HG03064 (cell line): Measurements from ENCODE around the gene THSD1.

ENCODE experiments used
- ATAC-seq: cut with Tn5 transposase; IDR thresholded peaks from one replicate; pipeline ENCODE4 v1.9.1; 2021; ENCODE audit warnings: low read depth; ENCODE audit not compliant: unreplicated experiment

THSD1 gene, protein sequence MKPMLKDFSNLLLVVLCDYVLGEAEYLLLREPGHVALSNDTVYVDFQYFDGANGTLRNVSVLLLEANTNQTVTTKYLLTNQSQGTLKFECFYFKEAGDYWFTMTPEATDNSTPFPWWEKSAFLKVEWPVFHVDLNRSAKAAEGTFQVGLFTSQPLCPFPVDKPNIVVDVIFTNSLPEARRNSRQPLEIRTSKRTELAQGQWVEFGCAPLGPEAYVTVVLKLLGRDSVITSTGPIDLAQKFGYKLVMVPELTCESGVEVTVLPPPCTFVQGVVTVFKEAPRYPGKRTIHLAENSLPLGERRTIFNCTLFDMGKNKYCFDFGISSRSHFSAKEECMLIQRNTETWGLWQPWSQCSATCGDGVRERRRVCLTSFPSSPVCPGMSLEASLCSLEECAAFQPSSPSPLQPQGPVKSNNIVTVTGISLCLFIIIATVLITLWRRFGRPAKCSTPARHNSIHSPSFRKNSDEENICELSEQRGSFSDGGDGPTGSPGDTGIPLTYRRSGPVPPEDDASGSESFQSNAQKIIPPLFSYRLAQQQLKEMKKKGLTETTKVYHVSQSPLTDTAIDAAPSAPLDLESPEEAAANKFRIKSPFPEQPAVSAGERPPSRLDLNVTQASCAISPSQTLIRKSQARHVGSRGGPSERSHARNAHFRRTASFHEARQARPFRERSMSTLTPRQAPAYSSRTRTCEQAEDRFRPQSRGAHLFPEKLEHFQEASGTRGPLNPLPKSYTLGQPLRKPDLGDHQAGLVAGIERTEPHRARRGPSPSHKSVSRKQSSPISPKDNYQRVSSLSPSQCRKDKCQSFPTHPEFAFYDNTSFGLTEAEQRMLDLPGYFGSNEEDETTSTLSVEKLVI

DNA sequence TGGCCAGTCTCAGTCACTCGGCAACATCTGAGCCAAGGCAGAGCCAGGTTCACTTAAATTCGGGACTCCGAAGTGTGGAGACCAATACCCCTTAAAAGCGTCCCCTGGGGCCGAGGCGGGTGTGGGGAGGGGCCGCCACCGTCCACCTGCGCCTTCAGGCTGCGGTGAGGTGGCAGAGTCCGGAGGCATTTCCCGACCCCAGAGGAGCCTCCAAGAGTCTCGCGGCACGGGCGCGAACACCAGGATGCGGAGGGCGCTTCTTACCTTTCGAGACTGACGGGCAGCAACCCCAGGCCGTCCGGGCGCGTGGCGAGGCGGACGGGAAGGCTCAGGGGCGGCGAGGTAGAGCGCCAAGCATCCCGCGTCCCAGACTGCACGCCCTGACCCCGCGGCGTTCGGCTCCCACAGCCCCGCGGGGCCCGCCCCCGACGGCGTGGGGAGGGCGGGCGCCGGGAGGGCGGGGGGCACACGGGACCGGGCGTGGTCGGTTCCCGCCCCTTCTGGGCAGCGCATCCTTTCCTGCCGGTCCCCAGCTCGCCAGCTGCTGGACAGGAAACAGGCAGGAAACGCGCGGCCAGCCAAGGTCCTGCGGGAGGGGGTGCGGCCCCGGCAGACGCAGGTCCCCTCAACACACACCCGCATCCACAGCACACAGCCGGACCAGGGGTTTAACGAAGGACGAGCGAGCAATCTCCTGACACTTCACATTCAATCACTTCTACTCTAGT is at the start of gene THSD1:
TSS of gene THSD1 (minus strand) at position 406 of the 728 bp plus-strand sequence. CDS start 3,572 bp downstream, outside the sequence.
- no peak for ATAC-seq

GRCh38 chr13:52455677-52456041 is 49.7 kb upstream of the THSD1 start:
- ATAC-seq, result peak; percentile 29

GRCh38 chr13:52454820-52455676 is 49.1 kb upstream of the THSD1 start, which contains the start of gene CKAP2:
CKAP2 (plus strand) TSS chr13:52455478; CDS start chr13:52455557, 79 bp downstream.
- peak; percentile 68 for ATAC-seq

- peak; percentile 33 for ATAC-seq
These were observed 48.5 kb upstream of the THSD1 start for GRCh38 chr13:52454459-52454819.

GRCh38 chr13:52452470-52452869 is 46.5 kb upstream of the THSD1 start:
- no peak for ATAC-seq

DNA sequence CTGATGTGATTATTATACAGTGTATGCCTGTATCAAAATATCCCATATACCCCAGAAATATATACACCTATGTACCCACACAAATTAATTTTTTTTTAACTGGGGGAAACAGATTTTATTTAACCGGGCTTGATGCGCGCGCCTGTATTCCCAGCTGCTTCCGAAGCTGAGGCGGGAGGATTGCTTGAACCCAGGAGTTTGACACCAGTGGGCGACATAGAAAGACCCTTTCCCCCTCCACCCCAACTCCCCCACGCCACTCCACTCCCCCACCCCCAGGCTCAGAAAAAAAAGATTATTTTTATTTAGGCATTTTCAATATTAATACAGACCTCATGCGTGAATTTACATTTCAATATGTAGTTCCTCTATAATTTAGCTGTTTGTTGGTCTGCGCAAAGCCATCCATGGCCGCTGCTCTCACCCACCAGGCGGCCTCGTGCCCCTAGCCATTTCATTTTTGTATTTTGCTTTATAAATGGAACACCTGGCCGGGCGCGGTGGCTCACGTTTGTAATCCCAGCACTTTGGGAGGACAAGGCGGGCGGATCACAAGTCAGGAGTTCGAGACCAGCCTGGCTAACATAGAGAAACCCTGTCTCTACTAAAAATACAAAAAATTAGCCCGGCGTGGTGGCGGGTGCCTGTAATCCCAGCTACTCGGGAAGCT is 45.3 kb upstream of the THSD1 start:
- no peak for ATAC-seq

DNA sequence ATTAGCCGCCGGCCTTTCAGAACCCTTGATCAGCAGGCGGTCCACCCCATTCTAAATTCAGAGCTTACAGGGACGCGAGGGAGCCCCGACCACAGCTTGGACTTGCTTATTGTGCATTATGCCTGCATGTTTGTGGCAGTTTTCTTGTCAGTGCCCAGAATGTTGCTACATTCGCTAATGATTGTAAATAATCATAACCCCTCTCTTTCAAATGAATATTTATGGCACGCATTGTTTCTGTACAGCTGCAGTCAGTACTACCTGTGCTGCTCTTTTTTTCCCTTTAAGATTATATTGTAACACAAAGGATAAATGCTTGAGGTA is 44.8 kb upstream of the THSD1 start:
- ATAC-seq, result no peak

DNA sequence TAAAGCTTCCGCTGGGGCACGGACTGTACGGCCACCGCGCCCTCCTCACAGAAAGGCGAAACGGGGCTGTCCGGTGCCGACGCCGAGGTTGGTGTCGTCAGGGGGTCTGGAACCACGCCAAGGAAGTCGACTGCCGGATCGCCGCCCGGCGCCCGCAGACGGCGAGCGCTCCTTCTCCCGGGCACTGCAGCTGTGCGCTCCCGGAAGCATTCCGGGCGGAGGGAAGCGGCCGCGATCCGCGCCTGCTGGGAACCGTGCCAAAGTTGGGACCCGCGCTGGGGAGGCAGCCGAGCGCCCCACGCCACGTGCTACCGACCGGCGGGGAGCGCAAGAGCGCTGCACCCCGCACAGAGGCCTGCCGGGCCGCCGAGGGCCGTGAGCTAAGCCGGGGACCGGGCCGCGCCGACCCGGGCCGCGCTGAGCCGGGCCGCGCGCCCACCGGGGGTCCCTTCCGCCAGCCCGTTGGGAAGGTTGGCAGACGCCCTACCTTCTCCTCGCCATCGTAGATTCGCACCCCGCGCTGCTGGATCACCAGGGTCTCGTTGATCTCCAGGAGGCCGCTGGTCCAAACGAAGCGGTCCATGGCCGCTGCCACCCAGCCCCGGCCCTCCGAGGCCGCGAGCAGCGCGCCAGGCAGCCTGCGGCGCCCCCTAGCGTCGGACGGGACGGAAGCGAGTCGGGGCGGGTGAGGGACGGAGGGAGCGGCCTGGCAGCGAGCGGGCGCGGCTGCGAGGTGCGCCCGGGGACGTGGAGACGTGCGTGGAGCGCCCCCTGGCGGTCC is 44.2 kb upstream of the THSD1 start, which contains the start of gene VPS36:
TSS of gene VPS36 (minus strand) at position 623 of the 781 bp plus-strand sequence. CDS start at position 583, 40 bp downstream.
- peak; percentile 56 for ATAC-seq

- ATAC-seq, result no peak
These were observed 43.5 kb upstream of the THSD1 start for GRCh38 chr13:52449331-52450011.

DNA sequence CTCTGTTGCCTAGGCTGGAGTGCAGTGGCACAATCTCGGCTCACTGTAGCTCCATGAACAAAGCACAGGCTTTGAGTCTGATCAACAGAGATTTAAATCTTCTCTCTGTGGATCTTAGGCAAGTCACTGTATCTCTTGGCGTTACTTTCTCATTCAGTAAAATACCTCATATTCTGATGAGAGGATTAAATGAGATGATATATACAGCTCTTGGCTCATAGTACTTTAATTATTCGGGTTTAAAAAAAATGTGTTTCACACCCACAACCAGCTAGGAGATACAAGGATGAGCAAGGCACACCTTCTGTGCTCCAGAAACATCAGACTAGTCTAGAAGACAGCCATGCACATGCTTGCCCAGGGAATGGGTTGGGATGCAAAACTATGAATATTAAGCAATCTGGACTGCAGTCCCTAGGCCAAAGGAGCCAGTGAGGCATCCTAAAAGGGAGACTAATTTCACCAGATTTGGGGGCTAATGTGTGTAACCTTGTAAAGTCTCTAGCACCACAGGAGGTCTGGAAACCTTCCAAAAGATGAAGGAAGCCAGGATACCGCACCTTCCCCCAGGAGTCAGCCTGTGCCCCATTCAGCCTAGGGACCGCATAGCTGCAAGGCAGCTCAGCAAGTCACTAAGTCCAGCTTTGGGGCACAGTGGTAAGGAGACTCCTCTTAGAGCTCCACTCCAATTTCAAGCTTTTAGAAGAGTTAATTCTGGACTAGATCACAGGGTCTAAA is 42.0 kb upstream of the THSD1 start:
- no peak for ATAC-seq

GRCh38 chr13:52447354-52447753 is 41.4 kb upstream of the THSD1 start:
- ATAC-seq, result no peak

DNA sequence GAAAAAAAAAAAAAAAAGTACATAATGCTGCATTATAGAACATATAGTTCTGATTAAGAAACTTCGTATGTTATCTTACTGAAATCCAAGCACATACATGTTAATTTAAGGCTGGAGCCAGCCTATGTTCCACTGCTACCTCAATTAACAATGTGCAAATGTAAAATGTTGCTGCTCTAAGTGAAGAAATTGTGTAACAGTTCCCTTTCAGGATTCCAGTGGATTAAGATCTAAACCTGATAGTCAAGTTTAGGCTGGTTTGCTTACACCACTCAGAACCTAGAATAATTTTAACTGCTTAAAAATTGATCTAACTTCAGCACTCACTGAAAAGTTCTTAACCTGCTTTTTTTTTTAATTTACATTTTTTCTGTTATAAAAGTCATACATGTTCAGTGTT is 40.3 kb upstream of the THSD1 start:
- no peak for ATAC-seq

GRCh38 chr13:52432456-52432855 is 26.5 kb upstream of the THSD1 start:
- no peak for ATAC-seq

GRCh38 chr13:52428295-52428694 is 22.3 kb upstream of the THSD1 start:
- no peak for ATAC-seq

DNA sequence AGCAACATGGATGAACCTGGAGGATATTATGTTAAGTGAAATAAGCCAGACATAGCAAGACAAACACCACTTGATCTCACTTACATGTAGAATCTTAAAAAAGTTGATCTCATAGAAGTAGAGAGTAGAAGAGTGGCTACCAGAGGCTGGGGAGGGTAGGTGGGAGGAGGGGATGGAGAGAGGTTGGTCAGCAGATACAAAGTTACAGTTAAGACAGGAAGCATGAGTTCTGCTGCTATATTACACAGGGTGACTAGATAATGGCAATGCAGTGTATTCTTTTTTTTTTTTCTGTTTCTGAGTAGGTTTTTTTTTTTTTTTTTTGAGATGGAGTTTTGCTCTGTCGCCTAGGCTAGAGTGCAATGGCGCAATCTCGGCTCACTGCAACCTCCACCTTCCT is 15.2 kb upstream of the THSD1 start:
- ATAC-seq, result no peak

DNA sequence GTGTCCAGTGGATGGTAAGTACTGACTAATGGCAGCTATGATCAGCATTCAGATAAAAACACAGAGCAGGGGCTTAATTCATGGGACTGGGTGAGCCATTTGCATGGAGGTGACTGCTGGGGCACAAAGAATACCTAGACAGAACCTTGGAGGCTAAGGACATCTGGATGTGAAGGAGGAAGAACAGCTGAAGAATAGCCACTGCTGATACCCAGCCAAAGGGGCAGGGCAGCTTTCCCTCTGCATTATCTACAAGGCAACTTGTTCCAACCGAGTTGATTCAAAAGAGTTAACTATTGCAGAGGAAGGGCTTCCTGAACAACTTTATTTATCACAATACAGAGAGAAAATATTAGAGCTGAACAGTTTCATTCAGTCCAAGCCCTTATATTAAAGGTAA is 13.1 kb upstream of the THSD1 start:
- ATAC-seq, result no peak

- no peak for ATAC-seq
These were observed 9.0 kb upstream of the THSD1 start for GRCh38 chr13:52414963-52415362.

DNA sequence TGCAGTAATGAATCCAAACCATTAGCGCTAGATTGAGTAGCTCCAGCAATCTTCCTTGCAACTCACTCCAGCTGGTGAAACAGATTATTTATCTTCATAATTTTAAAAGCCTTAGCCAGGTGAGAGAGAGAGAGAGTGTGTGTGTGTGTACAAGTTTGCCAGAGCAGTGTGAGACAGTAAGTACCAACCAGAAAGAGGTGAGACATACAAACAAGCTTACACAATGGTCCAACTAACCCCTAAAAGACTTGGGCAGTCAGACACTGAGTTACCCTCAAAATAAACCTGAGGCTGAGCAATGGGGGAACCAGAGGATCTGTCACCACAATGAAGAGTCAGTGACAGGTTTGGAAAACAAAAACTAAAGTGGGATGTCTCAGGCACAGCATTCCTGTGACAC is 8.1 kb upstream of the THSD1 start:
- no peak for ATAC-seq
